H1 (cell line): ENCODE measurements around the gene PHACTR1. TPM values are rescaled to one million over a fixed set of nuclear protein-coding genes. Genes with fewer than 3 reads are reported as not detected.

Experiments
- CTCF ChIA-PET: fragments of 300-600 bp; sonication (Branson Sonifier 250); formaldehyde crosslinking; loops from one replicate; lab custom pipeline; 2021; ENCODE audit not compliant: partially characterized antibody; lab: Charles Lee
- POLR2A ChIA-PET: fragments of 300-600 bp; sonication (Branson Sonifier 250); formaldehyde crosslinking; loops from one replicate; lab custom pipeline; 2021; ENCODE audit warnings: inconsistent platforms; ENCODE audit not compliant: partially characterized antibody; lab: Charles Lee
- DNase-seq, 2 experiments: peaks; one replicate each; pipeline versions ENCODE4 v3.0.0 to v3.0.0-alpha.2; 2010 to 2022; ENCODE audit warnings: low spot score in 2 of 2, low read depth in 1 of 2, mixed read lengths in 1 of 2
- FAIRE-seq: peaks from 2 replicates; lab custom pipeline; 2011; peaks lifted over from hg19 to GRCh38; lab: Jason Lieb, UNC
- H2AFZ ChIP-seq: 2 replicates; pipeline ENCODE4 v1.8.1; 2012; ENCODE audit warnings: low read length, inconsistent platforms
- H2AK5ac ChIP-seq: 2 replicates; pipeline ENCODE4 v1.6.1; 2013; ENCODE audit warnings: low read depth, low read length
- H2BK120ac ChIP-seq: replicated peaks from 2 replicates; pipeline ENCODE3; 2013; ENCODE audit warnings: low read depth, low read length, inconsistent platforms
- H2BK12ac ChIP-seq: 2 replicates; pipeline ENCODE4 v1.6.1; 2013; ENCODE audit warnings: low read depth, low read length
- H2BK15ac ChIP-seq: 2 replicates; pipeline ENCODE4 v1.6.1; 2013; ENCODE audit warnings: low read length
- H2BK20ac ChIP-seq: 2 replicates; pipeline ENCODE4 v1.6.1; 2013; ENCODE audit warnings: low read length
- H2BK5ac ChIP-seq: 2 replicates; pipeline ENCODE4 v1.6.1; 2013; ENCODE audit warnings: low read depth, low read length
- H3K14ac ChIP-seq: 2 replicates; pipeline ENCODE4 v1.6.1; 2013; ENCODE audit warnings: inconsistent platforms; ENCODE audit not compliant: insufficient read length
- H3K18ac ChIP-seq: 2 replicates; pipeline ENCODE4 v1.6.1; 2013; ENCODE audit warnings: low read length; ENCODE audit errors: extremely low read depth
- H3K23ac ChIP-seq: 2 replicates; pipeline ENCODE4 v1.6.1; 2013; ENCODE audit warnings: inconsistent platforms; ENCODE audit not compliant: insufficient read length
- H3K23me2 ChIP-seq: 2 replicates; pipeline ENCODE4 v1.6.1; 2013; ENCODE audit warnings: low read depth, low read length
- H3K27ac ChIP-seq: 2 replicates; pipeline ENCODE4 v1.6.1; 2011; ENCODE audit warnings: low read depth, low read length, inconsistent platforms
- H3K27me3 ChIP-seq, 4 experiments: replicated peaks in 1 of 4; 1 replicate in 1 of 4; 2 replicates in 3 of 4; pipeline versions ENCODE4 v1.6.1 to v1.8.1; 2011 to 2013; ENCODE audit warnings: low read length in 3 of 4, mild to moderate bottlenecking in 3 of 4, inconsistent platforms in 2 of 4, mixed read lengths in 2 of 4, moderate library complexity in 1 of 4; ENCODE audit not compliant: control insufficient read depth in 3 of 4, insufficient read depth in 3 of 4; ENCODE audit errors: extremely low read depth in 1 of 4
- H3K36me3 ChIP-seq, 4 experiments: 2 replicates each; pipeline versions ENCODE4 v1.6.1 to v1.8.1; 2011 to 2013; ENCODE audit warnings: mild to moderate bottlenecking in 4 of 4, low read length in 3 of 4, moderate library complexity in 2 of 4, control low read depth in 1 of 4, inconsistent platforms in 1 of 4; ENCODE audit not compliant: insufficient read depth in 4 of 4, control insufficient read depth in 2 of 4
- H3K4ac ChIP-seq: replicated peaks from 2 replicates; pipeline ENCODE3; 2013; ENCODE audit warnings: low read length, low read depth, mixed read lengths, inconsistent platforms; ENCODE audit not compliant: insufficient read length
- H3K4me1 ChIP-seq, 4 experiments: replicated peaks in 1 of 4; 1 replicate in 1 of 4; 2 replicates in 3 of 4; pipeline versions ENCODE4 v1.6.1 to v1.8.1; 2011 to 2013; ENCODE audit warnings: low read length in 3 of 4, inconsistent platforms in 2 of 4, mixed read lengths in 1 of 4; ENCODE audit not compliant: insufficient read depth in 4 of 4, control insufficient read depth in 3 of 4
- H3K4me2 ChIP-seq, 2 experiments: 2 replicates each; pipeline versions ENCODE4 v1.6.1 to v1.8.1; 2011 to 2013; ENCODE audit warnings: low read depth in 2 of 2, low read length in 2 of 2, control low read depth in 1 of 2, inconsistent platforms in 1 of 2, mild to moderate bottlenecking in 1 of 2; ENCODE audit not compliant: insufficient read depth in 1 of 2
- H3K4me3 ChIP-seq, 4 experiments: fragments of 200-600, 300-600 bp in 1 of 4; sonication (generic), shearing (Covaris generic), sonication (Bioruptor Twin) in 1 of 4; 2 replicates each; pipeline versions ENCODE4 v1.5.1 to v1.8.1; 2011 to 2016; ENCODE audit warnings: low read length in 4 of 4, low read depth in 3 of 4, control low read depth in 2 of 4, inconsistent platforms in 2 of 4, mild to moderate bottlenecking in 2 of 4, mixed read lengths in 1 of 4, moderate library complexity in 1 of 4; ENCODE audit not compliant: insufficient read depth in 2 of 4; ENCODE audit errors: extremely low read depth in 1 of 4
- H3K56ac ChIP-seq: replicated peaks from 2 replicates; pipeline ENCODE3; 2013; ENCODE audit warnings: low read depth, mild to moderate bottlenecking, mixed read lengths, low read length, inconsistent platforms; ENCODE audit not compliant: insufficient read length
- H3K79me1 ChIP-seq: 2 replicates; pipeline ENCODE4 v1.6.1; 2013; ENCODE audit warnings: low read depth, low read length, control low read depth
- H3K79me2 ChIP-seq, 2 experiments: 2 replicates each; pipeline versions ENCODE4 v1.6.1 to v1.8.1; 2012 to 2013; ENCODE audit warnings: low read length in 2 of 2, mild to moderate bottlenecking in 2 of 2, inconsistent platforms in 1 of 2; ENCODE audit not compliant: insufficient read depth in 2 of 2, control insufficient read depth in 1 of 2
- H3K9ac ChIP-seq, 4 experiments: replicated peaks in 1 of 4; 1 replicate in 1 of 4; 2 replicates in 3 of 4; pipeline versions ENCODE4 v1.6.1 to v1.8.1; 2011 to 2013; ENCODE audit warnings: low read depth in 3 of 4, low read length in 3 of 4, control low read depth in 2 of 4, mild to moderate bottlenecking in 2 of 4, moderate library complexity in 2 of 4, inconsistent platforms in 1 of 4; ENCODE audit errors: extremely low read depth in 1 of 4
- H3K9me3 ChIP-seq, 2 experiments: 2 replicates each; pipeline versions ENCODE4 v1.6.1 to v1.8.1; 2012 to 2013; ENCODE audit warnings: mild to moderate bottlenecking in 2 of 2, moderate library complexity in 2 of 2, control low read depth in 1 of 2, inconsistent platforms in 1 of 2, low read depth in 1 of 2, low read length in 1 of 2, mixed read lengths in 1 of 2; ENCODE audit not compliant: insufficient read depth in 2 of 2
- H4K20me1 ChIP-seq, 2 experiments: replicated peaks in 1 of 2; 2 replicates each; pipeline versions ENCODE3 to v1.8.1; 2011 to 2013; ENCODE audit warnings: inconsistent platforms in 2 of 2, low read length in 2 of 2, mild to moderate bottlenecking in 1 of 2; ENCODE audit not compliant: insufficient read depth in 2 of 2, control insufficient read depth in 1 of 2
- H4K5ac ChIP-seq: 2 replicates; pipeline ENCODE4 v1.6.1; 2013; ENCODE audit warnings: low read length, low read depth, mixed read lengths, inconsistent platforms; ENCODE audit not compliant: insufficient read length
- H4K8ac ChIP-seq: 2 replicates; pipeline ENCODE4 v1.8.0; 2013; ENCODE audit warnings: mild to moderate bottlenecking, moderate library complexity, low read length, inconsistent platforms; ENCODE audit not compliant: insufficient read depth; ENCODE audit errors: extremely low read depth
- H4K91ac ChIP-seq: replicated peaks from 2 replicates; pipeline ENCODE3; 2013; ENCODE audit warnings: low read length, mixed read lengths, inconsistent platforms; ENCODE audit not compliant: insufficient read length
- BACH1 ChIP-seq: IDR thresholded peaks from 2 replicates; pipeline ENCODE4 v1.6.1; 2012; ENCODE audit warnings: low read length, improper control_type of control experiment
- BCL11A ChIP-seq, 2 experiments: IDR thresholded peaks; one replicate each; pipeline ENCODE4 v1.6.1; 2011; ENCODE audit warnings: low read depth in 2 of 2, low read length in 2 of 2, mild to moderate bottlenecking in 2 of 2
- RNF2 ChIP-seq: fragments of 200-900, 300-1000 bp; sonication (generic); IDR thresholded peaks from 2 replicates; pipeline ENCODE4 v1.7.1; 2016; ENCODE audit warnings: borderline replicate concordance, low read depth, mild to moderate bottlenecking, antibody characterized with exemption, low read length; ENCODE audit not compliant: poor library complexity, severe bottlenecking; ENCODE audit errors: missing control alignments
- TBP ChIP-seq: IDR thresholded peaks from 2 replicates; pipeline ENCODE4 v1.6.1; 2011; ENCODE audit warnings: low read depth, low read length, improper control_type of control experiment
- WGBS, 2 experiments: shearing (Covaris generic) in 1 of 2; methylation state at CpG; one replicate each; pipeline versions ENCODE4 v1.1.6 to v1.1.7; 2013 to 2015; ENCODE audit warnings: low lambda C conversion rate in 2 of 2, mixed read lengths in 2 of 2, inconsistent platforms in 1 of 2, low coverage in 1 of 2, missing lambda C conversion rate in 1 of 2; ENCODE audit not compliant: insufficient replicate concordance in 2 of 2, insufficient coverage in 1 of 2, insufficient read length in 1 of 2; ENCODE audit errors: extremely low coverage in 1 of 2, missing lambda C conversion rate in 1 of 2; 5-methylcytosine and 5-hydroxymethylcytosine counted together
- polyA plus RNA-seq, 7 experiments: library from polyadenylated mRNA; depleted of rRNA in 3 of 7; stranded (reverse) in 5 of 7; unstranded in 2 of 7; fragments of >200 nt in 5 of 7; fragments of 200-250 nt in 2 of 7; gene quantifications; 1 replicate in 5 of 7; 2 replicates in 1 of 7; 4 replicates in 1 of 7; pipeline versions ENCODE4 v1.2.1 to v1.2.3, GENCODE V29; 2011 to 2013; ENCODE audit warnings: missing spikeins in 2 of 7, mixed read lengths in 2 of 7
- total RNA-seq: library from RNA; stranded (reverse); fragmentation: NEBNext Ultra II Directional; extraction: Animal tissue kit (Norgen Biotek cat#: 25700); gene quantifications from 2 replicates; pipeline ENCODE4 v1.2.1, GENCODE V29; 2021

PHACTR1 gene
- total and polyA plus RNA-seq, 2 of the 8 experiments (the other 6 are each of a cell fraction or from before 2014, with no cell fraction given): 3.9 to 17.1 TPM

DNA sequence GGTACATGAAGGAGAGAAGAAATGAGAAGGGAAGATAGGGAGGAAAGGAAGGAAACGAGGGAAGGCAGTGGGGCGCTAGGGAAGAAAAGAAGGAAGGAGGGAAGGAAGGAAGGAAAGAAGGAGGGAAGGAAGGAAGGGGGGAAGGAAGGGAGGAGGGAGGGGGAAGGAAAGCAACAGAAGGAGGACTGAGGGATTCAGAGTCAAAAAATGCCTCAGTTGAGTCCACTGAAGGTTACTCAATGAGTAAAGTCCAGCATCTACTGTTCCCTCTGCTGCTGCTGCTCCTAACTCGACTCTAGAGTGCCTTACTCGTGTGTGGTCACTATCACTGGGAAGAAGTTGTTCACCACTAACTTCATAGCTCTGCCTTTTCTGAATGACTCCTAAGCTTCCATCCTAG is 33.8 kb downstream of the PHACTR1 start:
- FAIRE-seq (no peak), DNase-seq (no peak)
- peaks cover 0 to 4% (median 0%) of the 10 kb centered on the region in 4 experiments; a peak in 3 of 7 replicates for H3K27me3 ChIP-seq
- H3K23ac ChIP-seq: no peak overlapping the region
- peak overlapping the region; percentile 63 for H3K4ac ChIP-seq
- H3K14ac ChIP-seq: no peak overlapping the region
- 22% methylated on average over 4 of the region's 4 CpGs; no CpG with 5 or more reads in 1 of the 2 experiments for WGBS, 2 experiments
- H3K56ac ChIP-seq: no peak overlapping the region
- CTCF ChIA-PET: interaction anchor here (0.7 to 1.4 kb wide), 2 partner anchors 10 to 115 kb away, joined by 3 read pairs; no protein-coding TSS in a partner anchor
- peaks cover 0 to 2% of the 10 kb centered on the region in 2 experiments for H4K20me1 ChIP-seq
- peaks cover 2% of the 10 kb centered on the region in 2 experiments; a peak in 3 of 4 replicates for H3K9me3 ChIP-seq
- H4K8ac ChIP-seq: no peak overlapping the region
- H2AK5ac ChIP-seq: no peak overlapping the region
- H3K79me1 ChIP-seq: peaks cover 2% of the 10 kb centered on the region; the same call in 1 of the 2 replicates
- peak overlapping the region; percentile 46; the same call in 1 of the 2 replicates for H2BK15ac ChIP-seq
- H3K9ac ChIP-seq: no peak overlapping the region; a peak in 1 of 7 replicates
- peak overlapping the region; percentile 69 to 85 (median 75); a peak in 6 of 8 replicates for H3K4me3 ChIP-seq
- H2BK120ac ChIP-seq: no peak overlapping the region
- peaks cover 2 to 11% (median 2%) of the 10 kb centered on the region in 4 experiments; a peak in 6 of 7 replicates for H3K4me1 ChIP-seq
- H3K4me2 ChIP-seq: peak overlapping the region; percentile 79 to 88
- H3K36me3 ChIP-seq: no peaks in the 10 kb centered on the region
- H4K5ac ChIP-seq: no peak overlapping the region
- H3K18ac ChIP-seq: peak overlapping the region; percentile 34; the same call in 1 of the 2 replicates
- H2BK5ac ChIP-seq: 0 out of 2 replicates have a peak overlapping the region, but pooled peaks have one; percentile 25
- no peak for TF ChIP-seq TBP
- no peak for TF ChIP-seq BACH1
- no peak for TF ChIP-seq RNF2
- TF ChIP-seq BCL11A (IDR thresholded peaks at IDR 0.05; ENCODE audit: low read depth in 2 of 2, low read length in 2 of 2): no peak
- 0 out of 2 replicates have a peak overlapping the region, but pooled peaks have one; percentile 49 for H2BK20ac ChIP-seq
- POLR2A ChIA-PET: no interaction called here
- peak overlapping the region; percentile 6; the same call in 1 of the 2 replicates for H2BK12ac ChIP-seq
- no peak overlapping the region for H3K27ac ChIP-seq
- H3K79me2 ChIP-seq: peaks cover 0 to 14% of the 10 kb centered on the region in 2 experiments; a peak in 2 of 4 replicates
- H3K23me2 ChIP-seq: peaks cover 10% of the 10 kb centered on the region
- H2AFZ ChIP-seq: no peak overlapping the region
- H4K91ac ChIP-seq: no peak overlapping the region
